Renal cortex interstitium (tissue), 11 donors: ENCODE measurements around the gene RBFOX1. TPM values are rescaled to one million over a fixed set of nuclear protein-coding genes. Genes with fewer than 3 reads are reported as not detected.

Experiments
- DNase-seq, 11 donors: peaks; one replicate each; pipeline ENCODE4 v3.0.0-alpha.2; 2013; ENCODE audit warnings: low read depth in 9 of 11, low spot score in 4 of 11; ENCODE audit errors: extremely low read depth in 1 of 11
- polyA plus RNA-seq, 3 donors: library from polyadenylated mRNA; unstranded; fragments of 120-200 nt; gene quantifications; one replicate each; pipeline ENCODE4 v1.2.1, GENCODE V29; 2013; ENCODE audit not compliant: insufficient read length in 3 of 3

Gene RBFOX1
- polyA plus RNA-seq, 3 donors, result 2.7 to 4.3 (median 3.0) TPM

DNA sequence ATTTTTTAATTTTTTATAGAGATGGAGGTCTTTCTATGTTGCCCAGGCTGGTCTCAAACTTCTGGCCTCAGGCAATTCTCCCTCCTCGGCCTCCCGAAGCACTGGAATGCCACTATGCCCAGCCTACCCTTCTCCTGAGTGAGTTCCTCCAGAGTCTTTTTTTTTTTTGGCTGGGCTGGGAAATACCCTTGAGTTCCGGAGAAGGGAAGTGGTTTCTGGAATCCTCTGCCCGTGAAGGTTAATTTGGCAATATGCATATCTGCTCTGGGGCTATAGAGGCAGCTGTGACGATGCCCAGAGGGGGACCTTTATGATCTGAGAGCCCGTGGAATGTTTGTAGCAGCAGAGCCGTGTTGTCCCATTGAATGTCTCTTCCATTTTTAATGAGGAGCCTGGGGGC lies 217.5 kb downstream of the RBFOX1 start:
- DNase-seq, result no peak

DNA sequence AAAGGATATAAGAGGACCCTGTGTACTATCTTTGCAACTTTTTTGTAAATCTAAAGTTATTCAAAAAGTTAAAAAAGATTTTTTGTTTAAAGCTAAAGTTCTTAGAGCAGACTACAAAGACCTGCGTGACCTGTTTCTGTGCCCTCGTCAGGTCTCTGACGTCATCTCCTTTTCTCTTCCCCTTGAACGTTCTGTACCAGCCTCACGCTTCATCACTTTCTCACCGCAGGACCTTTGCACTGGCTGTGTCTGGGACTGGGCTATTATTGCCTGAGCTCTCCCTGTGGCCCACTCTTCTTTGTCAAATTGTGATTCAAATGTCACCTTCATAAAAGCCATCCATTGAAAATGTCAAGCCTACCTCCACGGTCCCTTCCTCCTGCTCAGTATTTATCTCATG lies 222.8 kb downstream of the RBFOX1 start:
- DNase-seq, result no peak

DNA sequence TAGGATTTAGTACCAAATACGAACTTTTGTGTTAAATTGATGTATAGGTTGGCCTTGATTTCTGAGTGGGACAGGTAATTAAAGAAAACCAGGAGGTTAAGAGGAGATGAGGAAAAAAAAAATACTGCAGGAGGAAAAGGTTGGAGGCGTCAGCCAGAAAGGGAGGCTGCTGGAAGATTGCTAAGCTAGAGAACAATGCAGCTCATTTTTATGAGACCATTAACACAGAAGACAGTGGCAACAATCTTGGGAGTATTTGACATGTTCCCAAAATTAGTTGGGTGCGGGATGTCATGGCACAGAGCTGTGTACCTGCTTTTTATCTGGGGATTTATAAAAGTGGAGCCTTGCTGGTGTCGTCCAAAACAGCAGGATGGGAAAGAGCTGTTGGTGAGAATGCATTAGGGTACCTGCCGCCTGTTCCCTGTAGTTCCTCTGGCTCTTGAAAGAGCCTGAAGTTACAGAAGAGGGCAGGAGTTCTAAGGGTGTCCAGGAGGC lies 229.3 kb downstream of the RBFOX1 start:
- no peak for DNase-seq

DNA sequence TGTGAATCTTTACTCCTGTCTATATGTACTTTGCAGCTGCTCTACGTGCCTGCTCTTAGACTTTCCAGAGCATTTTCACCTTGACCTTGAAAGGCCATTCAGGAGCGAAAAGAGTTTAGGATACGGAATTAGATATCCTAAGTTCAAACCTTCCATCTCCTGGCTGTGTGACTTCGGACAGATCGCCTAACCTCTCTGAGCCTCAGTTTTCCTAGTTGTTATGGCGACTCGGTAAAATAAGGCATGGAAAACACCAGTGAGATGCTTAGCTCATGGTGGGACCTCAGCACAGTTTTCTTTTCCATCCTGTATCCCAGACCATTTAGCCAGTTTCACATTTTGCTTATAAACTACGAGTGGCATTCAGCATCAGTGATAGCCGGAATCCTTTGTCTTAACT lies 233.7 kb downstream of the RBFOX1 start:
- no peak for DNase-seq

DNA sequence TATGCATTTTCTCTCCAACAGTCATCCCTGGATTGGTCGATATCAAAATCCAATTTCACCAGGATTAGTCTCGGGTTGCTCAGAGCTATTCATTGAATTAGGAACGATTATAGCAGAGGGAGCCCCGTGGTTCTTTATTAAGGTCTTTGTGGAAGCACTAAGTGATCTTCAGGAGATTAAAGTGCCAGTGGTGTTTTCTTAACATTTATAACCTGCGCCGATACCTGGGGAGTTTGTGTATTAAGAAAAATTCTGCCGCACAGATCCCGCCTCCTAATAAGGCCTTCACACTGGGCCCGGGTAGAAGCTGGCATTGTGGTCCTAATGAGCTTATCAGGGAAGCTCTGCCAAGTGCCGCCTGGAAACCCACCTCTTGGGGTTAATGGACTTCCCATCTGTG lies 238.7 kb downstream of the RBFOX1 start:
- DNase-seq, result no peak

DNA sequence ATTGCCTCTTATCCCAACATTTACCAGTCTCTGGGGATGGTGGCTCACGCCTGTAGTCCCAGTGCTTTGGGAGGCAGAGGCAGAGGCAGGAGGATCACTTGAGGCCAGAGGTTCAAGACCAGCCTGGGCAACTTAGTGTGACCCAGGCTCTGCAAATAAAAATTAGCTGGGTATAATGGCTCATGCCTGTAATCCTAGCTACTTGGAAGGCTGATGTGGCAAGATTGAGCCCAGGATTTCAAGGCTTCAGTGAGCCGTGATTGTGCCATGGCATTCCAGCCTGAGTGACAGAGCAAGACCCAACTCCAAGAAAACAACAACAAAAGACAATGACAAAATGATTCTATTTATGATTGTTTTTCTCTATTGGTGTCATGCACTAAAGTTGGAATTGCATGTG lies 244.9 kb downstream of the RBFOX1 start:
- no peak for DNase-seq

DNA sequence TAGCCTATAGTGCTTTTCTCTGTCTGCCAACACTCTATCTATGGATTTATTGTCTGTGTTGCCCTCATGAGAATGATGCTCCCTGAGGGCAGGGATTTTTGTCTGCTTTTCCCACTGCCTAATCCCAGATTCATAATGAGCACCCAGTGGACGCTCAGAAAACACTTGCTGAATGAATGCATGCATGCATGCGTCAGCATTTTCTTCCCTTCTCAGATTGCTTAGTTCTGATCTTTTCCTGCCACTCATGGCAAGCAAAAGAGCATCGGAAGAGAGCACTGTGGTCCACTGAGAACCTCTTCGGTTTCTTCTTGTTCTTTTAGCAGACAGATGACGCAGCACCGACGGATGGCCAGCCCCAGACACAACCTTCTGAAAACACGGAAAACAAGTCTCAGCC lies 246.8 kb downstream of the RBFOX1 start:
- DNase-seq, result no peak

DNA sequence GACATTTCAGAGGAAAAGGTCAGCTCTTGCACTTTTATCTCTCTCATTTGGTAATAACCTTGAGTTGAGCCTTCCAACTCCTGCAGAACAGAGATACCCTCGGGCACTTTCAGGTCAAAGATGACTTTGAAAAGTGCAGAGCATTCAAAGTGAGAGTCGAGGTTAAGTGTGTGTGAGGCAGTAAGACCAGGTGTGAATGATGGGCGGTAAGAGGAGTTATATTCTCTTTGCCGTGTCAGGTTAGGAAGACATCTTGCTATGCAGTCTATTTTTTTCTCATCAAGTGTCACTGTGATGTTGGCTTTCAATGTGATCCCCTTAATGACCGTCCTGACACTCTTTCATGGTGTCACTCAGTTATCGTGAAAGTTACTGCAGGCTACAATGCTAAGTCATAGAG lies 248.5 kb downstream of the RBFOX1 start:
- DNase-seq, result no peak

DNA sequence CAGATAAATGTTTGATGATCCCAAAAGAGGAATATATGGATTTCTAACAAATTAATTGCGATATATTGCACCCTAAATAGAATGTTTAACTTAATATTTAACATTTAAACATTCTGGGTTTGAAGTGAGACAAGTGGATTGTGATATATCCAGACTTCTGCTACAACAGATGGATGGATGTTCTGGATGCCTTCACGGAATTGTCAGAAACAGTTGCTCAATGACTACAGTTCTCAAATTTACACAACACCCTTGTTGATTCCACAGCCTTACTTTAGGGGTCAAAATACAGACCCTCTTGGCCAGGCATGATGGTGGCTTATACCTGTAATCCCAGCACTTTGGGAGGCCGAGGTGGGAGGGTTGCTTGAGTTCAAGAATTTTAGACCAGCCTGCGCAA lies 250.8 kb downstream of the RBFOX1 start:
- DNase-seq, result no peak

DNA sequence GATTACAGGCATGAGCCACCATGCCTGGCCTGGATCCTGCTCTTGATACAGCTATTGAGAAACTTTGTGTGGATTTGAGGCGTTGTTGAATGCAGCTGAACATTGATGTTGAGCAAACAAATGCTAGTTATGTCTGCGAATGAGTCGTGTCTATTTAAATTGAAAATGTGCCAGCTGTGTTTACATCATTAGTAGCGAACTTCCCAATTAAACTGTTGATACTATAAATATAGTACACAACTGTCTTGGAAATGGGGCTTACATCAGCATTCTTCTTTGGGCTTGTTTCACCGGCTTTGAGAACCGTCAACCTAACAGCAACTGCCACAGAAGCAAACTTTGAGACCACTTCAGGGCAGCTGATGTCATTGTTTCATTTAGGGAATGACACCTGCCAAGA lies 251.9 kb downstream of the RBFOX1 start:
- no peak for DNase-seq

DNA sequence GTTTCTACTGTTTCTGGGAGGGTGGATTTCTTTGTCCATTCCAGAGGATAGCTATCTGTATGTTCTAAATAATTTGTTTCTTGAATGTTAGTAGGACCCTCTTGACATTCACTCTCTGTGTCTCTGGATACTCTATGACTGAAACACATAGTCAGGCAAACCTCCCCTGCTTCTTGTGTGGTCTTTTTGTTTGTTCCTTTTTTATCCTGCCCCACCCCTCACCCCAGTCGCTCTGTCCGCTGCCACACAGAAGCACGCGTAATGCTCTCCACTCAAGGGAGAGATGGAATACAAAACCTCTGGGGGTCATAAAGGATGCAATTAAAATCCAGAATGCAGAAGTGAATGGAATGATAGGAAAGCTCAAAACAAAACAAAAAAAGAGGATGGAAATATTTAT lies 253.1 kb downstream of the RBFOX1 start:
- no peak for DNase-seq

DNA sequence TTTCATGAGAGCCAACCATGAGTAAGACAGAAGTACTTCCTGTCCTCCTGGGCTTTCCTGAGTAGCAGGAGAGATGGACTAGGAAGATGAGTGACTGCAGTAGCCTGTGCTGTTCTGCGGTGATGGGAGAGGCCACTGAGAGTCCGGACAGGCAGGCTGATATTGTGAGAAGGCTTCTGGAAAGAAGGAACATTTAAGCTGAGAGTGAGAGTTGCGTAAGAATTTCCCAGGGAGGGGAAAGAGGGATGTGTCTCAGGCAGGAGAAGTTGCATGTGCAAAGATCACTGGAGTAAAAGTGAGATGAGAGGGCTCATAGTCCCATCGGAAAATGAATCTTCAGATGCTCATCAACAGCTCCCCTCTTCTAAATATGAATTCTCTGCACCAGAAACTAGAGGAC lies 258.3 kb downstream of the RBFOX1 start:
- no peak for DNase-seq

DNA sequence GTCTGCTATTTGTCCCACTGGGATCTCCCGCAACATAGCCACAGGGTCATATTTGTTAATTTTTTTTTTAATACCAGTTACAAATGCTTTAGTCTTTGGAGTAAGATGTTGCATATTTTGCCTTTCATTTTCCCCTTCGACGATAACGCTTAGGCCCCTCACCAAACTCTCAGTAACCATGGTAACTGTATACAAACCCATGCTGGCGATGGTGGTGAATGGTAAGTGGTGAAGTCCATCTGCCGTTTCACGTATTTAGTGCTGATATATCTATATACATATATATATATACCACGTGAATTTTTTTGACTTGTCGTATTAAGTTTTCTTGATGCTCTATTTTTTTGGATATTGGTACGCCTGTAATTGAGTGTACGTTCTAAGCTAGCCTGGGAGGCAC lies 263.7 kb downstream of the RBFOX1 start:
- no peak for DNase-seq

DNA sequence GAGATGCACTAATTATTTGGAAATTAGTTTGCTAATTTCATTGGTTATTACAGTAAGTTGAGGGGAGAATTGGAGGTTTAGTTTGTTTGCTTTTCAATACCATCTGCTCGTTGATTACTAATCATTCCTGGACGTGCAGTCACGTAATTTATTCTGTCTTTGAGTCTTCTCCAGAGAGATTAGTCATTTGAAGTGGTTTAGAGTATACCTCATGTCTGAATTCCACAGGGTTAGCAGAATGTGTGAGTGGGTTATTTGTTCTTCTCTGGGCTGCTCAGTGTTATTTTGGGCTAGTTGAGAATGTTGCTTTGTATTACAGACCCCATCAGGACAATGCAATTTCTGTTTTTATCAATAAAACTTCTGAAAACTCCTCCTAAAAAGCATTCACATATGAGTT lies 265.0 kb downstream of the RBFOX1 start:
- no peak for DNase-seq

DNA sequence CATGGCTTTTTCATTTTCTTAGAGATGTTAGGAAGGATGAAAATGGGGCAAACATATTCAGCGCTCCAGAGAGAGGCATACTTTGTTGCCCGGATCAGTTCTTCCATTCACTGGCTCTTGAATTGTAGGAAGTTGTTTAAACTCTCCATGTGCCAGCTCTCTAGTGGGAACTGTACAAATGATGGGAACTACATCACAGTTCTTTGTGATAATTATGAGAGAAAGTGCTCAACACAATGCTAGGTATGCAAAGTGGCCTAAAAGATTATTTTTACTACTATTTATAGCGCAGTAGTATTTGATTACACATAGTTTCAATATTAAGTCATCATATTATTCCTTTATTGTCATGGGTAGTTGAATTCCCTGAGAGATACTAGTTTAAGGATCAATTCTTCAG lies 268.5 kb downstream of the RBFOX1 start:
- no peak for DNase-seq

DNA sequence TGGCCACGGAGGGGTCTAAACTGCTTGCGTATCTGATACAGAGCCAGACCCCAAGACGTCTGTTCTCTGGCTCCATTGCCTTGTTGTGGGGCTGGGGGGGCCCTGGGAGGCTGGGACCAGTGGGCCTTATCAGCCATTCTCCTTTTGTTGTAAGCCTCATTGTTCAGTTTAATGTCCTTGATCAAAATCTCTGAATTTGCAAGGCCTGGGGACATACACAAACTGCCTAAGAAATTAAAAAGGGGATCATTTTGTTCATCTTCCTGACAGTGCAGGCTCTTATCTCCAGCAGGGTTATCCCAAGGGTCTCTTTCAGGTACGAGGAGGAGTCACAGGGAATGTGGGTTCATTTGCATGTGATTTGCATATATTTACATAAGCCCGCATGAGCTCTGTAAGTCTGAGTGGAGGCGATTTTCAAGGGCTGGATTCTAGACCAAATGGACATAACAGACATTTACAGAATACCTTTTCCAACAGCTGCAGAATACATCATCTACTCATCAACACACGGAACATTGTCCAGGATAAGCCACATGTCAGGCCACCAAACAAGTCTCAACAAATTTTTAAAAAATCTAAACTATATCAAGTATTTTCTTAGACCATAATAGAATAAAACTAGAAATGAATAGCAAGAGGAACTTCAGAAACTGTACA lies 269.8 kb downstream of the RBFOX1 start:
- no peak for DNase-seq

DNA sequence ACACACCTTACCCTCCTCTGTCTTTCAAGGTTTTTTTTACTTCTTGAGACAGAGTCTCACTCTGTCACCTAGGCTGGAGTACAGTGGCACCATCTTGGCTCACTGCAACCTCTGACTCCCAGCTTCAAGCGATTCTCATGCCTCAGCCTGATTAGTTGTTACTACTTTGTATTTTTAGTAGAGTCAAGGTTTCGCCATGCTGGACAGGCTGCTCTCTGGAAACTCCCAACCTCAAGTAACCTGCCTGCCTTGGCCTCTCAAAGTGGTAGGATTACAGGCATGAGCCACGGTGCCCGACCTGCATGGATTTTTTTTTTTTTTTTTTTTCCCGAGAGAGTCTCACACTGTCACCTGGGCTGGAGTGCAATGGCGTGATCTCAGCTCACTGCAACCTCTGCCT lies 273.2 kb downstream of the RBFOX1 start:
- DNase-seq, result no peak

DNA sequence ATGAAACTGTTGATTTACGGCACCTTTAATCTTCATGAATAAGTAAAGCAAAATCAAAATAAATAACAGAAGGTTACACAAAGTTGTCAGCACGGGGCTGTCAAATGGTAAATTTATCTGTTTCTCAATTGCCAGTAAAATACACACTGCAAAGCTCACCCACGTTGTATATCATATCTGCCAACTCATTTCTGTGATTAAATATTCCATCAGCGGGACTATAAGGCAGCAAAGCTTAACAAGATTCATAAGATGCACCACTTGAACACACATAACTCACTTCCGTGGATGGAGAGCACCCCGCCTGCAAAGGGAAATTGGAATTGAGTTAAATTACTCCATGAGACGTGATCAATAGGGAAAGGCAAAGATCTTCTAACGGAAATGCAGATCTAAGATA lies 280.0 kb downstream of the RBFOX1 start:
- DNase-seq, result no peak

DNA sequence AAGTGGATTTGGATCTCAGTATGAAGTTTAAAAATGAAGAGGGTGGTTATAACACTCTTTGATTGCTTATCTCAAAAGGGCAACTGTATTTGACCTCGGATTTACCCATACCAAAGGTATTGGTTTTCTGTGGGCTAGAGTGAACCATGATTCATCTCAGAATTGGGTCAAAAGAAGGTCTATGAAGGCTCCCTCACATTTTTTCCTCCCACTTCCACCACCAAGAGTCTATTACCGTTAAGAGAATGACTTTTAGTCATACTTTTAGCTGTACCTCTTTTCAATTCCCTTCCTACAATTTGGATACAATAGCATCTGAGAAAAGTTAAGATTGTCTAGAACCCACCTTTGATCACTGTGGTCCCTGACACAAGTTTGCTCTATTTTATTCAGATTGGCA lies 280.9 kb downstream of the RBFOX1 start:
- no peak for DNase-seq

DNA sequence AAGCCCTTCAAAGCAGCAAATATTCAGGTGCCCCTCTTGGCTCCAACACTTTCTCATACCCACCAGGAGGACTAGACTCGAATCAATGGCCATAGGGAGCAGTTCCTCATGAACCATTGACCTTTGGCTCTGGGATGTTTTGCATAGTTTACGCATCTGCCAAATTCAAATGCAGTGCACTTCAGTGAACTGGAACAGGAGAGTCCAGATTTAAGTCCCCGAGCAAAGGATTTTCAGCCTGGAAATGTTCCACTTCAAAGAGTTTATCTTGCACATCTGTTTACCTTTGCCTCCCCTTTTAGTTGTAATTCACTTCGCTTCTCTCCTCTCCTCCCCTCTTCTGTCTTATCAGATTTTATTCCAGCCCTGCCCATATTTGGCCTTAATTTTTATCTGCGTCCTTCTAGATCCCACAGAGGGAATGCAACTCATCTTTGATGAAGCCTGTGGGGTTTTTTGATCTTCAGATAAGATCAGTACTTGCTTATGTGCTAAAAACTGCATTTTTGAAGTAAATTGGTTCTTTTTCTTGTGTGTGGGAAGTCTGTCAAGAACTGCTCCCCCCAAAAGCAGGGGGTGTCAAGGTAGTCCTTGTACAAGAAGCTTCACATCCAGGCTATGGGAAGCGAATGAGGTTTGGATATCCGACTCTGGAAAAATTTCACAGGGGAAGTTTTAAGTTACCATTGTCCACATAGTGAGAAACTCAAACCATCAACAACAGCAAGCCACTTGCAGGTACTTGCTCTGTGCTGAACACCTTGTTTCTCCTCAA lies 281.6 kb downstream of the RBFOX1 start:
- peak in 10 of 11 donors; percentile 9 to 55 (median 36) for DNase-seq

DNA sequence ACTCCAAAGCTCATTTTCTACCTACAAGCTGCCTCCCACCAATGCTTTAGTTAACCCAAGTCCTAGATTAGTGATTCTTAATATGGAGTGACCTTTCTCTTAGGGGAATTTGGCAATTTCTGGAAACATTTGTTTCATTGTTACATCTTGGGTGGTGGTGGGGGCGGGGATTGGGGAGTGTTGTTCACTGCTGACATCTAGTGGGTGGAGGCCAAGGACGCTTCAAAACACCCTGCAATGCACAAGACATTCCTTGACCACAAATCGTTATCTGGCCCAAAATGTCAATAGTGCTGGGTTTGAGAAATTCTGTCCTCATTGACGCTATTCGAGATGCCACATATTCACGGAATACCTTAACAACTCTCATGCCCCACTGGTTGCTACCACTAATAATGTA lies 282.9 kb downstream of the RBFOX1 start:
- DNase-seq, result no peak
